Sigmoid colon (tissue), 7 donors: ENCODE results near the gene ILKAP. TPM values are rescaled to one million over a fixed set of nuclear protein-coding genes. Genes with fewer than 3 reads are reported as not detected.

Source experiments
- DNase-seq: peaks from one replicate; pipeline ENCODE4 v3.0.0-alpha.2; 2019
- H3K27ac ChIP-seq, 4 donors: fragments of 200-600 bp; sonication (generic); one replicate each; pipeline ENCODE4 v1.5.1; 2016 to 2019; ENCODE audit warnings: mild to moderate bottlenecking in 1 of 4
- H3K27me3 ChIP-seq, 3 donors: fragments of 200-600 bp; sonication (generic); one replicate each; pipeline ENCODE4 v1.5.1; 2019; ENCODE audit warnings: mild to moderate bottlenecking in 1 of 3
- H3K36me3 ChIP-seq, 4 donors: fragments of 200-600 bp; sonication (generic); one replicate each; pipeline ENCODE4 v1.5.1; 2016 to 2019
- H3K4me1 ChIP-seq, 4 donors: fragments of 200-600 bp; sonication (generic); one replicate each; pipeline ENCODE4 v1.5.1; 2017 to 2019
- H3K4me3 ChIP-seq, 4 donors: fragments of 200-600 bp; sonication (generic); one replicate each; pipeline ENCODE4 v1.5.1; 2017 to 2019; ENCODE audit warnings: mild to moderate bottlenecking in 2 of 4, moderate library complexity in 1 of 4
- H3K9me3 ChIP-seq, 4 donors: fragments of 200-600 bp in 3 of 4; sonication (generic) in 3 of 4; one replicate each; pipeline versions ENCODE4 v1.5.1 to v1.6.1; 2013 to 2019
- CTCF ChIP-seq, 4 experiments: fragments of 450-650 bp in 3 of 4; fragments of 200-600 bp in 1 of 4; IDR thresholded peaks; one replicate each; pipeline ENCODE4 v1.5.1; 2016 to 2019; ENCODE audit warnings: antibody characterized with exemption in 4 of 4, mild to moderate bottlenecking in 3 of 4, moderate library complexity in 2 of 4
- EP300 ChIP-seq, 4 donors: sonication (generic); formaldehyde crosslinking; IDR thresholded peaks; one replicate each; pipeline ENCODE4 v1.6.1; 2017; ENCODE audit warnings: antibody characterized with exemption in 4 of 4
- POLR2A ChIP-seq, 2 donors: fragments of 450-650 bp; IDR thresholded peaks; one replicate each; pipeline ENCODE4 v1.6.1; 2016; ENCODE audit warnings: antibody characterized with exemption in 2 of 2, mild to moderate bottlenecking in 2 of 2, moderate library complexity in 2 of 2
- POLR2AphosphoS5 ChIP-seq, 4 donors: sonication (generic); formaldehyde crosslinking; IDR thresholded peaks; one replicate each; pipeline ENCODE4 v1.6.1; 2017; ENCODE audit warnings: antibody characterized with exemption in 4 of 4
- WGBS, 2 donors: extraction: QIAGEN DNeasy Blood & Tissue Kit; methylation state at CpG; one replicate each; pipeline ENCODE4 v1.1.7; 2013; 5-methylcytosine and 5-hydroxymethylcytosine counted together
- intact Hi-C: fragments of 100-400 bp; cut with DNase I; formaldehyde crosslinking; loops from one replicate; pipeline ENCODE4 v1.15.1; 2023
- polyA plus RNA-seq, 3 donors: library from polyadenylated mRNA; stranded (reverse); fragments of 200-250 nt; gene quantifications; one replicate each; pipeline ENCODE4 v1.2.3, GENCODE V29; 2013
- total RNA-seq, 4 donors: library from RNA; depleted of rRNA; stranded (reverse); fragments of >200 nt; gene quantifications; one replicate each; pipeline ENCODE4 v1.1.0, GENCODE V29; 2016
- donor health status: healthy with polysubstance abuse.
- donor health status: Bipolar disorder and iron deficiency.
- donor health status: healthy.

The ILKAP gene
- total and polyA plus RNA-seq, 7 donors: 26.4 to 57.3 (median 40.6) TPM

GRCh38 chr2:238140040-238140439, 63.5 kb downstream of the ILKAP start:
- WGBS, 2 donors: 82 to 90% methylated on average over 7 of the region's 7 CpGs
- intact Hi-C loops: no loop called here
- TF ChIP-seq POLR2A (IDR thresholded peaks at IDR 0.05) (no peak), EP300 (IDR thresholded peaks at IDR 0.05) (no peak), CTCF (IDR thresholded peaks at IDR 0.05) (no peak), POLR2AphosphoS5 (IDR thresholded peaks at IDR 0.05) (no peak)
- no peaks in the 10 kb centered on the region for H3K36me3 ChIP-seq
- no peak overlapping the region for H3K27ac ChIP-seq
- H3K4me3 ChIP-seq: no peak overlapping the region
- no peaks in the 10 kb centered on the region for H3K27me3 ChIP-seq
- H3K9me3 ChIP-seq: no peaks in the 10 kb centered on the region
- peaks cover 0 to 36% (median 28%) of the 10 kb centered on the region in 4 donors for H3K4me1 ChIP-seq
- DNase-seq: no peak

- Histone ChIP-seq H3K27ac (no peak overlapping the region), H3K4me3 (peak overlapping the region in 3 of 4 donors; percentile 4 to 38 (median 20)), H3K9me3 (no peaks in the 10 kb centered on the region), H3K27me3 (no peaks in the 10 kb centered on the region), H3K36me3 (no peaks in the 10 kb centered on the region), H3K4me1 (peaks cover 0 to 36% (median 28%) of the 10 kb centered on the region in 4 donors)
- TF ChIP-seq CTCF (IDR thresholded peaks at IDR 0.05) (peak in 2 of 4 experiments; percentile 14 to 38), POLR2AphosphoS5 (IDR thresholded peaks at IDR 0.05) (no peak)
- intact Hi-C loops: no loop called here
- DNase-seq: no peak
- WGBS, 2 donors: 58 to 63% methylated on average over 56 of the region's 56 CpGs
Observed at GRCh38 chr2:238139196-238140039, 64.1 kb downstream of the ILKAP start.

GRCh38 chr2:238138331-238139195, 64.9 kb downstream of the ILKAP start, which contains the start of gene KLHL30:
KLHL30 (plus strand) TSS chr2:238138668; CDS start chr2:238140755, 2,087 bp downstream.
- peak within 1 kb of the TSS in 3 of 4 donors; percentile 4 to 38 (median 20) for H3K4me3 ChIP-seq
- H3K9me3 ChIP-seq: no peaks in the 10 kb centered on the region
- H3K27me3 ChIP-seq: no peaks in the 10 kb centered on the region
- intact Hi-C loops: no loop called here
- peaks cover 0 to 31% (median 25%) of the 10 kb centered on the region in 4 donors for H3K4me1 ChIP-seq
- DNase-seq: no peak
- H3K36me3 ChIP-seq: no peaks in the 10 kb centered on the region
- TF ChIP-seq EP300 (IDR thresholded peaks at IDR 0.05): no peak
- no peak for TF ChIP-seq CTCF (IDR thresholded peaks at IDR 0.05)
- TF ChIP-seq POLR2AphosphoS5 (IDR thresholded peaks at IDR 0.05): no peak
- peak within 1 kb of the TSS in 2 of 4 donors; percentile 27 to 29 for H3K27ac ChIP-seq
- WGBS, 2 donors: 48 to 66% methylated on average over 22 of the region's 22 CpGs

- no peaks in the 10 kb centered on the region for H3K9me3 ChIP-seq
- WGBS, 2 donors: 86 to 96% methylated on average over 13 of the region's 13 CpGs
- peak overlapping the region in 1 of 4 donors; percentile 27 for H3K27ac ChIP-seq
- intact Hi-C loops: no loop called here
- no peaks in the 10 kb centered on the region for H3K27me3 ChIP-seq
- H3K4me1 ChIP-seq: peaks cover 0 to 24% (median 19%) of the 10 kb centered on the region in 4 donors
- TF ChIP-seq POLR2AphosphoS5 (IDR thresholded peaks at IDR 0.05) (no peak), EP300 (IDR thresholded peaks at IDR 0.05) (no peak), POLR2A (IDR thresholded peaks at IDR 0.05) (no peak), CTCF (IDR thresholded peaks at IDR 0.05) (no peak)
- no peaks in the 10 kb centered on the region for H3K36me3 ChIP-seq
- DNase-seq: no peak
- no peak overlapping the region for H3K4me3 ChIP-seq
Observed at GRCh38 chr2:238137885-238138284, 65.6 kb downstream of the ILKAP start.
